GM19193 (cell line): ENCODE measurements around the gene UBE2L6.

ENCODE experiments used
- POLR2A ChIP-seq: IDR thresholded peaks from 4 replicates; pipeline ENCODE4 v1.6.1; 2011; ENCODE audit not compliant: insufficient read depth, insufficient read length; ENCODE audit errors: extremely low read depth

The UBE2L6 gene

DNA sequence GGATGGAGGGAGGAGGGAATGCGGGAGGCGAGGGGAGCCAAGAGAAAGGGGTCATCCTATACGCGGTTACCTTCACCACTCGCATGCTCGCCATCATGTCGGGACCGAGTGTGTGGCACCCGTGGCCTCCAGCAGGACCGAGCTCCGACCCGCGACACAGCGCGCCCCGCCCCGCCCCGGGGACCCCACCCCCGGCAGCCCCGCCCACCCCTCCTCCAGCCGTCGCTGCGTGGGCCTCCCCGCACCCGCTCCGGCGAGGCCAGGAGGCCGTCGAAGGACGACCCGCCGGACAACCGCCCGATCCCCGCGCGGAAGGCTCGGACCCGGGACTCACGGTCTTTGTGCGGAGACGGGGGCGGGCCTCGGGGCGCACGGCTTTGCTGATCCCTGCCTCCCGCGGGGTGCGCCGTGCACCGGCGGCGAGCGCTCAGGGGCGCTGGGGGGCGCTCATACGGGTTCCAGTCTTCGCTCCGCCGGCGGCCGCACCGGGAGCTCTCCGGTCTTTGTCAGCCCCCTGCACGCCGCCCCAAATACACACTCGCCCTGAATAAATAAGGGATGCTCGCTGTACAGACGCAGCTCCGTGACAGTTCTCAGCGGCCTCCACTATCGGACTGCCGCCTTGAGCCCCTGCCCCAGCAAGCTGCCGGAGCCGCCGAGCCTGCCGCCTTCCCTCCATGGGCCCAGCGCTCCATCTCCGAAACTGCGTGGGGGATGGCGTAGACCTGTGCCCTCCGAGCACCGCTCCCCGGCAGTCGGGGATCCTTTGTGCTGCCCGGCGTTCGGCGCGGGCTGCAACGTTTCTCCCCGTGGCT is at the start of gene UBE2L6:
UBE2L6 (minus strand) TSS at position 158 of the 815 bp plus-strand sequence; CDS start at position 97, 61 bp downstream.
- TF ChIP-seq POLR2A = peak; percentile 54

DNA sequence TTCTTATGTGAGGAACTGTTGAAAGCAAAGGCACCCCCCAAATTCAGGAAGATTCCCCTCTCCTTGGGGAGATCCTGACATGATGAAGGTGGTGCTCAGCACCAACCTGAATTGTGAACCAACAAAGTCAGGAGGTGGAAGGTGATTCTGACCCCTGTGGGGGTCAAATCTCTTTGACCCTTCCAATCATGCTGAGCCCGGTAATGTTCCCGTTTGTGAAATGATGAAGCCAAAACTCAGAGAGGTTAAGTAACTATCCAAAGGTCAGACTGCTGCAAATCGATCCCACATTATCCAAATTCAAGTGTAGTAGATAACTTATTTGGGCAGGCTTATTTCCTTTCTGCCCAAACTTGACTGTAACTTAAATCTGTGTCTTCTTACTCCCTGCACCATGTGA is 49.1 kb upstream of the UBE2L6 start:
- TF ChIP-seq POLR2A = no peak

DNA sequence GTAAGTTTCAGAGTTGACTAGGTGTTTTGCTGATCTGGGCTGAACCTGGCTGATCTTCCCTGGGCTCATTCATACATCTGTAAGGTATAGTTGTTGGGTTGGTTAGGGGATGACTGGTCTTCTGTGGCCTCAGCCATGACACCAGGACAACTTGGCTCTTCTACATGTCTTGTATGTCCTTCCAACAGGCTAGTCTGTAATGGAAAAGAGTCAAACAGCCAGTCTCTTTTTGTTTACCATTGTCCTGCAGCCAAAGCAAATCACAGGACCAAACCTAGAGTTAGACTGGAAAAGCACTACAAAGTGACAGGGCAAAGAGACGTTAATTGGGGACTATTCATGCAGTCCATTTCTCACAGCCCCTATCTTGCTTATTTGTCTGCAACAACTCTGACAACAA is 47.8 kb upstream of the UBE2L6 start:
- no peak for TF ChIP-seq POLR2A

DNA sequence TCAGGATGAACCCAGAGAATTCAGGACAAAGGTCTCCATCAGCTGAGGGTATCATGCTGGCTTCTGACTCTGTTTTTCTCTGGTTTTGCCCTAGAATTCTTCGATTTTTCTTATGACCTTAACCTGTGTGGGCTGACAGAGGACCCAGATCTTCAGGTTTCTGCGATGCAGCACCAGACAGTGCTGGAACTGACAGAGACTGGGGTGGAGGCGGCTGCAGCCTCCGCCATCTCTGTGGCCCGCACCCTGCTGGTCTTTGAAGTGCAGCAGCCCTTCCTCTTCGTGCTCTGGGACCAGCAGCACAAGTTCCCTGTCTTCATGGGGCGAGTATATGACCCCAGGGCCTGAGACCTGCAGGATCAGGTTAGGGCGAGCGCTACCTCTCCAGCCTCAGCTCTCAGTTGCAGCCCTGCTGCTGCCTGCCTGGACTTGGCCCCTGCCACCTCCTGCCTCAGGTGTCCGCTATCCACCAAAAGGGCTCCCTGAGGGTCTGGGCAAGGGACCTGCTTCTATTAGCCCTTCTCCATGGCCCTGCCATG is 46.8 kb upstream of the UBE2L6 start:
- TF ChIP-seq POLR2A = no peak

GRCh38 chr11:57610170-57610569 is 42.7 kb upstream of the UBE2L6 start:
- TF ChIP-seq POLR2A = no peak

- TF ChIP-seq POLR2A = no peak
These were observed 37.6 kb upstream of the UBE2L6 start for GRCh38 chr11:57605028-57605420.

- TF ChIP-seq POLR2A = no peak
These were observed 37.0 kb upstream of the UBE2L6 start for GRCh38 chr11:57604296-57605027.

DNA sequence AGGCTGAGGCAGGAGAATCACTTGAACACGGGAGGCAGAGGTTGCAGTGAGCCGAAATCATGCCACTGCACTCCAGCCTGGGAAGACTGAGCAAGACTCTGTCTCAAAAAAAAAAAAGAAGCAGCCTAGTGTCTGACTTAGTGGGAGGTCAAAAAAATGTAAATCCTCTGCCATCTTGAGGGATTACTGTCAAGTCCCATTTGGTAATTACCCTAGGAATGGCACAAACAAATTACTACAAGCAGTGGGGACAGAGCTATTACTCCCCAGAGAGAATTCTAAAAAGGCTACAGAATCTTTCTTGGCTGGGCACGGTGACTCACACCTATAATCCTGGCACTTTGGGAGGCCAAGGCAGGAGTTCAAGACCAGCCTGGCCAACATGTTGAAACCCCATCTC is 33.8 kb upstream of the UBE2L6 start:
- no peak for TF ChIP-seq POLR2A

GRCh38 chr11:57599381-57599780 is 31.9 kb upstream of the UBE2L6 start:
- TF ChIP-seq POLR2A = no peak

DNA sequence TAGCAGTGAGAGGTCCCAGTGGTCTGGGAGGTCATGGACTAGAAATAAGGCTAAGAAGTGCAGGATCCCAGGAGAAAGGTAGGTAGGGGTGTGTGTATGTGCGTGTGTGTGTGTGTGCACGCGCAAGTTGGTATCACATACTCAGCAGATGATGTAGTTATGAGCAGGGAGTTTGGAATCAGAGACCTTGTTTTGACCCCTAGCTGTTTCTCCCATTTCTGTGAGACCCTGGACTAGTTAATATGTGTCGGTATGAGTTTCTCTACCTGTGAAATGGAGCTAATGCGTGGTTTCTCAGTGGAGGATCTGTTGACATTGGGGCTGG is 31.3 kb upstream of the UBE2L6 start:
- TF ChIP-seq POLR2A = no peak

DNA sequence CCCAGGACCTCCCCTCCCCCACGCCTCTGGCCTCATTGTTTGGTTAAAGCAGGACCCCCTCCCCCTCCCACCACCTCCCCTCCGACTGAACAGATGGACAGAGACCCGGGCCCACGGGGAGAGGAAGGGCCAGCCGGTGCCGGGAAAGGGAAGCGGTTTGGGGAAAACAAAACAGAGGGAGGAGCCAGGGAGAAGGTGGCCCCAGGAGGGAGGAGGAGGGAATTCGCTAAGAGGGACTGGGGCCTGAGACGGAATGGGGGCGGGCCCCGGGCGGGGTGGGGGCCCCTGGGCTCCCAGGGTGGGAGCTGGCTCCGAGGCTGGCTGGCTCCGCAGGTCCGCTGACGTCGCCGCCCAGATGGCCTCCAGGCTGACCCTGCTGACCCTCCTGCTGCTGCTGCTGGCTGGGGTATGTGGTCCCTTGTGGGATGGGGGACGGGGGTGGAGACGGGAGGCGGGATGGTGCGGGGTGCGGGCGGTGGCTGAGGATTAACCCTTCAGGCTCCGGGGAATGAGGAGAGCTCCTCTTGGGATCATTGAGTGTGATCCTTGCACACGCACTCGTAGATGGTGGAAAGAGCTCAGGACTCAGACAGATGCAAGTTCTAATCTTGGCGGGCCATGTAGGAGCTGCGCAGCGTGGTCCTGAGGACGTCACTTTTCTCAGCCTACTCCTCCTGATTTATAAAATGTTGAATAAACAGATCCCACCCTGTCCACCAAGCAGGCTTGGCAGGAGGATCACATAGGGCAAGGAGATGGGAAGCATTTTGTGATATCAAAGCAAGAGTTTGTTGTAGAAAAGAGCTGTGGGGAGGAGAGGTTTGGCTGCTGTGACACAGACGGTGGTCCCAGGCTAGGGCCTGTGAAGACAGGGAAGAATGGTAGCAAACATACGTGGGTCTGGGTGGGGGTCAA is 30.7 kb upstream of the UBE2L6 start:
- no peak for TF ChIP-seq POLR2A

DNA sequence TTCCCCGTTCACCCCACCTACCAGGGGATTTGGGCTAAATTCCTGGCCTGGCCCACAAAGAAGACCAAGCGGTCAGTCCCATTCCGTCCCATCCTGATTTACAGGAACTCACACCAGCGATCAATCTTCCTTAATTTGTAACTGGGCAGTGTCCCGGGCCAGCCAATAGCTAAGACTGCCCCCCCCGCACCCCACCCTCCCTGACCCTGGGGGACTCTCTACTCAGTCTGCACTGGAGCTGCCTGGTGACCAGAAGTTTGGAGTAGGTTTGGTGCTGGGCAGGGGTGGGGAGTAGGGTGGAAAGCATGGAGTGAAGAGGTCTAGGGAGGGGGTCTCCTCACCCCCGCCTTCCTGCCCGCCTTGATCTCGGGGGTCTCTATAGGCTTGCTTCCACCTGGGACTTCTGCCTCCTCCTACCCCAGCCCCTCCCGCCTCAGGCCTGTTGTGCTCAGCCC is 30.0 kb upstream of the UBE2L6 start, which contains the start of gene SERPING1:
SERPING1 (plus strand) TSS at position 225 of the 455 bp plus-strand sequence. CDS start 586 bp downstream, outside the sequence.
- TF ChIP-seq POLR2A = no peak

DNA sequence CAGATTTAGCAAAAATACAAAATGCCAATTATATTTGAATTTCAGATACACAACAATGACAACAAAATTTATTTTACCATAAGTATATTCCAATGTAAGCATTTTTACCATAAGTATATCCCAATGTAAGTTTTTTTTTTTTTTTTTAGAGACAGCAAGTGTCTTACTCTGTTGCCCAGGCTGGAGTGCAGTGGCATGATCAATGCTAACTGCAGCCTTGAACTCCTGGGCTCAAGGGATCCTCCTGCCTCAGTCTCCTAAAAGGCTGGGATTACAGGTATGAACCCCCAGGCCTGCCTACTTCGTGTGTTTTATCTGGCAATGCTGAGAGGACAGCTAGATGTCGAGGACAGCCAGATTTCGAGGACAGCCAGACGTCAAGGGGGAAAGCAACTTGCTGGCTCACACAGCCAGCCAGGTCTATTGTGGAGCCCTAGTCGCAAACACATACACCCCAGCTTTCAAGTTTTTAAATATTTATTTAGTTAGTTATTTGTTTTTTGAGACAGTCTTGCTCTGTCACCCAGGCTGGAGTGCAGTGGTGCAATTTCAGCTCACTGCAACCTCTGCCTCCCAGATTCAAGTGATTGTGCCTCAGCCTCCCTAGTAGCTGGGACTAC is 28.9 kb upstream of the UBE2L6 start:
- no peak for TF ChIP-seq POLR2A

GRCh38 chr11:57588046-57588710 is 20.7 kb upstream of the UBE2L6 start:
- TF ChIP-seq POLR2A = no peak
